NB4 (cell line): Measurements from ENCODE around the gene SPATA3.
"Not testable (repeated sequence)": the region's sequence is repeated elsewhere in the genome, so short reads cannot be mapped to it uniquely, and the experiment has no call there.

Source experiments
- CTCF ChIP-seq: IDR thresholded peaks from one replicate; pipeline ENCODE4 v1.5.1; 2012; ENCODE audit warnings: low read depth, low read length
- MAX ChIP-seq: IDR thresholded peaks from 2 replicates; pipeline ENCODE4 v1.6.1; 2011; ENCODE audit warnings: low read depth, low read length
- POLR2A ChIP-seq: IDR thresholded peaks from 2 replicates; pipeline ENCODE4 v1.6.1; 2011; ENCODE audit warnings: mild to moderate bottlenecking; ENCODE audit not compliant: insufficient read length; ENCODE audit errors: extremely low read depth

- TF ChIP-seq MAX, POLR2A, CTCF: not testable (repeated sequence)
Observed at GRCh38 chr2:230968314-230968713, 27.6 kb upstream of the SPATA3 start.
